GM23338 (cell line): ENCODE results near the gene HOXB3. TPM values are rescaled to one million over a fixed set of nuclear protein-coding genes. Genes with fewer than 3 reads are reported as not detected.

Experiments used
- ATAC-seq: fragments of 200-7000 bp; cut with Tn5 transposase; 3 replicates; pipeline ENCODE4 v1.9.1; 2020
- DNase-seq: peaks from one replicate; pipeline ENCODE4 v3.0.0-alpha.2; 2015; ENCODE audit warnings: low spot score
- H2AFZ ChIP-seq: fragments of 200-600 bp; sonication (generic); 2 replicates; pipeline ENCODE4 v1.8.0; 2016; ENCODE audit warnings: antibody characterized with exemption, mild to moderate bottlenecking, moderate library complexity
- H3F3A ChIP-seq: fragments of 200-600 bp; sonication (generic); replicated peaks from 2 replicates; pipeline ENCODE4 v1.8.0; 2017; ENCODE audit warnings: antibody characterized with exemption, mixed run types, low read depth
- H3K27ac ChIP-seq: fragments of 200-600 bp; sonication (generic); 2 replicates; pipeline ENCODE4 v1.6.1; 2016; ENCODE audit warnings: low read depth
- H3K27me3 ChIP-seq: fragments of 200-600 bp; sonication (generic); 2 replicates; pipeline ENCODE4 v1.8.0; 2016; ENCODE audit warnings: mild to moderate bottlenecking, mixed run types, moderate library complexity; ENCODE audit not compliant: insufficient read depth
- H3K36me3 ChIP-seq: fragments of 200-600 bp; sonication (generic); 2 replicates; pipeline ENCODE4 v1.8.0; 2016; ENCODE audit warnings: mild to moderate bottlenecking; ENCODE audit not compliant: insufficient read depth
- H3K4me1 ChIP-seq: fragments of 200-600 bp; sonication (generic); 2 replicates; pipeline ENCODE4 v1.8.0; 2016; ENCODE audit warnings: mild to moderate bottlenecking, moderate library complexity; ENCODE audit not compliant: insufficient read depth
- H3K4me2 ChIP-seq: fragments of 200-600 bp; sonication (generic); 2 replicates; pipeline ENCODE4 v1.7.1; 2017; ENCODE audit warnings: mixed run types
- H3K4me3 ChIP-seq: fragments of 200-600 bp; sonication (generic); 2 replicates; pipeline ENCODE4 v1.6.1; 2016; ENCODE audit warnings: mixed run types
- H3K79me2 ChIP-seq: fragments of 200-600 bp; sonication (generic); replicated peaks from 2 replicates; pipeline ENCODE4 v1.8.0; 2017; ENCODE audit warnings: mild to moderate bottlenecking; ENCODE audit not compliant: insufficient read depth
- H3K9me2 ChIP-seq: fragments of 200-600 bp; sonication (generic); 2 replicates; pipeline ENCODE4 v1.8.0; 2017; ENCODE audit not compliant: insufficient read depth
- H4K20me1 ChIP-seq: fragments of 200-600 bp; sonication (generic); replicated peaks from 2 replicates; pipeline ENCODE4 v1.8.0; 2017; ENCODE audit warnings: mild to moderate bottlenecking; ENCODE audit not compliant: insufficient read depth
- H3K27ac Mint-ChIP-seq: 2 replicates; pipeline ENCODE4 v1.8.0; 2020; ENCODE audit warnings: inconsistent platforms, mild to moderate bottlenecking, moderate library complexity, mixed read lengths
- H3K27me3 Mint-ChIP-seq: 3 replicates; pipeline ENCODE4 v1.8.0; 2022; ENCODE audit warnings: low read depth, mild to moderate bottlenecking, moderate library complexity, mixed read lengths, inconsistent platforms; ENCODE audit not compliant: insufficient read depth, poor library complexity
- H3K36me3 Mint-ChIP-seq: 3 replicates; pipeline ENCODE4 v1.8.0; 2021; ENCODE audit warnings: low read depth, mild to moderate bottlenecking, inconsistent platforms, moderate library complexity, mixed read lengths
- H3K4me1 Mint-ChIP-seq: 3 replicates; pipeline ENCODE4 v1.8.0; 2020; ENCODE audit warnings: mild to moderate bottlenecking, inconsistent platforms, mixed read lengths
- H3K4me3 Mint-ChIP-seq: 3 replicates; pipeline ENCODE4 v1.8.0; 2021; ENCODE audit warnings: moderate library complexity, mild to moderate bottlenecking, inconsistent platforms, mixed read lengths
- H3K9me3 Mint-ChIP-seq: 3 replicates; pipeline ENCODE4 v1.8.0; 2020; ENCODE audit warnings: moderate library complexity, mild to moderate bottlenecking, inconsistent platforms, mixed read lengths
- CTCF ChIP-seq, 2 experiments: fragments of 200-600 bp in 1 of 2; sonication (generic) in 1 of 2; conservative IDR thresholded peaks; 2 replicates each; pipeline versions ENCODE4 v1.5.1 to v1.6.1; 2016 to 2017; ENCODE audit warnings: antibody characterized with exemption in 2 of 2, low read depth in 2 of 2, mild to moderate bottlenecking in 2 of 2, moderate library complexity in 1 of 2
- EZH2 ChIP-seq: fragments of 200-600 bp; sonication (generic); IDR thresholded peaks from one replicate; pipeline ENCODE4 v1.8.0; 2017; ENCODE audit warnings: antibody characterized with exemption, mild to moderate bottlenecking, low read depth; ENCODE audit not compliant: unreplicated experiment
- STAT1 ChIP-seq: IDR thresholded peaks from one replicate; pipeline ENCODE4 v1.6.1; 2016; ENCODE audit warnings: antibody characterized with exemption; ENCODE audit not compliant: unreplicated experiment
- polyA plus RNA-seq: library from polyadenylated mRNA; unstranded; fragments of >200 nt; fragmentation: Nextera tagmentation; extraction: Ambion mirVana; gene quantifications from 2 replicates; pipeline ENCODE4 v1.2.1, GENCODE V29; 2016
- total RNA-seq: library from RNA; depleted of rRNA; stranded (reverse); fragments of >200 nt; shearing (Covaris generic); gene quantifications from 2 replicates; pipeline ENCODE4 v1.2.3, GENCODE V29; 2014

HOXB3 gene
- total and polyA plus RNA-seq, 2 experiments from 2014 or later, result 0.17 TPM; not detected in 1

GRCh38 chr17:48592057-48592514 lies 2.0 kb upstream of the HOXB3 start:
- H3K9me3 Mint-ChIP-seq, result no peaks in the 10 kb centered on the region; the same call in 2 of the 3 replicates
- no peaks in the 10 kb centered on the region for H3K36me3 ChIP-seq
- DNase-seq (no peak), ATAC-seq (no peak)
- no peak overlapping the region for H3K27ac ChIP-seq
- H4K20me1 ChIP-seq, result peaks cover 44% of the 10 kb centered on the region
- peaks cover 65% of the 10 kb centered on the region for H3K4me1 ChIP-seq
- H3K27me3 ChIP-seq, result peaks cover 100% of the 10 kb centered on the region
- peaks cover 58% of the 10 kb centered on the region for H3F3A ChIP-seq
- H3K27me3 Mint-ChIP-seq, result peaks cover 100% of the 10 kb centered on the region
- no peaks in the 10 kb centered on the region for H3K36me3 Mint-ChIP-seq
- no peak overlapping the region for H3K4me3 ChIP-seq
- peaks cover 46% of the 10 kb centered on the region for H3K4me1 Mint-ChIP-seq
- no peak for TF ChIP-seq STAT1
- peak; percentile 80 for TF ChIP-seq EZH2
- H3K79me2 ChIP-seq, result no peaks in the 10 kb centered on the region
- no peak overlapping the region for H3K27ac Mint-ChIP-seq
- no peak overlapping the region for H3K4me3 Mint-ChIP-seq
- no peak overlapping the region for H2AFZ ChIP-seq
- no peak overlapping the region for H3K4me2 ChIP-seq
- no peaks in the 10 kb centered on the region for H3K9me2 ChIP-seq

GRCh38 chr17:48591255-48592056 lies 1.4 kb upstream of the HOXB3 start:
- H3K79me2 ChIP-seq, result no peaks in the 10 kb centered on the region
- no peak for TF ChIP-seq CTCF (conservative IDR thresholded peaks at IDR 0.05; ENCODE audit: low read depth in 2 of 2)
- peak; percentile 43 for TF ChIP-seq EZH2
- no peak overlapping the region for H2AFZ ChIP-seq
- no peaks in the 10 kb centered on the region for H3K9me2 ChIP-seq
- Mint-ChIP-seq H3K36me3 (no peaks in the 10 kb centered on the region), H3K9me3 (no peaks in the 10 kb centered on the region; the same call in 2 of the 3 replicates), H3K27me3 (peaks cover 100% of the 10 kb centered on the region), H3K4me3 (no peak overlapping the region), H3K27ac (no peak overlapping the region), H3K4me1 (peaks cover 42% of the 10 kb centered on the region)
- DNase-seq (no peak), ATAC-seq (no peak)
- peaks cover 57% of the 10 kb centered on the region for H3F3A ChIP-seq
- no peaks in the 10 kb centered on the region for H3K36me3 ChIP-seq
- no peak overlapping the region for H3K27ac ChIP-seq
- H3K4me3 ChIP-seq, result no peak overlapping the region
- H3K4me1 ChIP-seq, result peaks cover 65% of the 10 kb centered on the region
- peaks cover 100% of the 10 kb centered on the region for H3K27me3 ChIP-seq
- H3K4me2 ChIP-seq, result no peak overlapping the region
- peaks cover 45% of the 10 kb centered on the region for H4K20me1 ChIP-seq

- peaks cover 50% of the 10 kb centered on the region for H4K20me1 ChIP-seq
- no peak overlapping the region for H3K4me3 ChIP-seq
- no peaks in the 10 kb centered on the region for H3K9me2 ChIP-seq
- no peak for ATAC-seq
- H3F3A ChIP-seq, result peaks cover 62% of the 10 kb centered on the region
- H3K79me2 ChIP-seq, result no peaks in the 10 kb centered on the region
- no peak for DNase-seq
- Mint-ChIP-seq H3K27ac (no peak overlapping the region), H3K4me3 (no peak overlapping the region), H3K27me3 (peaks cover 100% of the 10 kb centered on the region), H3K36me3 (no peaks in the 10 kb centered on the region), H3K4me1 (peaks cover 44% of the 10 kb centered on the region), H3K9me3 (no peaks in the 10 kb centered on the region; the same call in 2 of the 3 replicates)
- peaks cover 66% of the 10 kb centered on the region for H3K4me1 ChIP-seq
- H3K36me3 ChIP-seq, result no peaks in the 10 kb centered on the region
- no peak overlapping the region for H3K27ac ChIP-seq
- no peak overlapping the region for H2AFZ ChIP-seq
- no peak overlapping the region for H3K4me2 ChIP-seq
- H3K27me3 ChIP-seq, result peaks cover 100% of the 10 kb centered on the region
- TF ChIP-seq CTCF (conservative IDR thresholded peaks at IDR 0.05; ENCODE audit: low read depth in 2 of 2), result no peak
Measured at GRCh38 chr17:48590607-48591161, 643 bp upstream of the HOXB3 start.
